A549 (cell line): ENCODE results near the gene RPS14. TPM values are rescaled to one million over a fixed set of nuclear protein-coding genes. Genes with fewer than 3 reads are reported as not detected.
"Not testable (repeated sequence)": the region's sequence is repeated elsewhere in the genome, so short reads cannot be mapped to it uniquely, and the experiment has no call there.

Experiments
- ATAC-seq, 2 experiments: fragments of 200-7000 bp in 1 of 2; fragments of >200 bp in 1 of 2; cut with Nextera tagmentation in 1 of 2; cut with Tn5 transposase in 1 of 2; 3 replicates each; pipeline versions ENCODE4 v1.8.0 to v1.9.1; 2018 to 2020; ENCODE audit warnings: mild to moderate bottlenecking in 1 of 2, moderate library complexity in 1 of 2
- CTCF ChIA-PET: fragments of 300-600 bp; sonication (Branson Sonifier 250); formaldehyde crosslinking; extraction: SDS; loops from one replicate; lab custom pipeline; 2021; ENCODE audit warnings: antibody characterized with exemption, inconsistent platforms; lab: Yijun Ruan, JAX
- POLR2A ChIA-PET: fragments of 350-600 bp; formaldehyde crosslinking; extraction: SDS; loops from one replicate; lab custom pipeline; 2021; ENCODE audit warnings: antibody characterized with exemption, inconsistent platforms; lab: Yijun Ruan, JAX
- DNase-seq, 2 experiments: peaks; one replicate each; pipeline versions ENCODE4 v3.0.0 to v3.0.0-alpha.2; 2011 to 2016; ENCODE audit warnings: low read depth in 1 of 2, low spot score in 1 of 2
- FAIRE-seq: peaks from 2 replicates; lab custom pipeline; 2011; peaks lifted over from hg19 to GRCh38; lab: Jason Lieb, UNC
- H3K27ac ChIP-seq, 2 experiments: fragments of >200 bp; sonication (Bioruptor Twin); formaldehyde crosslinking; 3 replicates each; pipeline ENCODE4 v1.5.1; 2016 to 2017
- H3K4me1 ChIP-seq: fragments of >200 bp; sonication (Bioruptor Twin); formaldehyde crosslinking; 3 replicates; pipeline ENCODE4 v1.6.1; 2016
- H3K4me2 ChIP-seq: fragments of >200 bp; sonication (Bioruptor Twin); formaldehyde crosslinking; 3 replicates; pipeline ENCODE4 v1.6.1; 2016
- H3K4me3 ChIP-seq: fragments of >200 bp; sonication (Bioruptor Twin); formaldehyde crosslinking; 3 replicates; pipeline ENCODE4 v1.5.1; 2016
- H3K9me3 ChIP-seq: fragments of >200 bp; sonication (Bioruptor Twin); formaldehyde crosslinking; 3 replicates; pipeline ENCODE4 v1.6.1; 2016
- CHD2 ChIP-seq: fragments of 150-350 bp; IDR thresholded peaks from 2 replicates; pipeline ENCODE4 v1.6.1; 2014; ENCODE audit warnings: low read length; ENCODE audit not compliant: partially characterized antibody
- FOSB ChIP-seq: fragments of 250-450 bp; sonication (Bioruptor Pico); IDR thresholded peaks from 2 replicates; pipeline ENCODE4 v1.5.0; 2020; ENCODE audit warnings: mild to moderate bottlenecking, moderate library complexity
- GATA3 ChIP-seq: IDR thresholded peaks from 2 replicates; pipeline ENCODE4 v1.6.1; 2012; ENCODE audit warnings: borderline replicate concordance
- HDAC2 ChIP-seq: fragments of 200-600 bp; sonication (generic); IDR thresholded peaks from 2 replicates; pipeline ENCODE4 v1.6.1; 2016
- JUNB ChIP-seq: fragments of >200 bp; sonication (Bioruptor Twin); formaldehyde crosslinking; IDR thresholded peaks from 2 replicates; pipeline ENCODE4 v1.6.1; 2016
- KDM1A ChIP-seq: fragments of 200-600 bp; sonication (generic); IDR thresholded peaks from 2 replicates; pipeline ENCODE4 v1.6.1; 2016; ENCODE audit warnings: low read depth, mild to moderate bottlenecking
- KDM5A ChIP-seq: fragments of 200-600 bp; sonication (generic); IDR thresholded peaks from 2 replicates; pipeline ENCODE4 v1.6.1; 2016; ENCODE audit warnings: antibody characterized with exemption, mild to moderate bottlenecking
- MAFK ChIP-seq: fragments of 450-650 bp; IDR thresholded peaks from 2 replicates; pipeline ENCODE4 v1.6.1; 2014; ENCODE audit not compliant: partially characterized antibody
- NPAS2 ChIP-seq: fragments of 250-450 bp; sonication (Bioruptor Pico); IDR thresholded peaks from 2 replicates; pipeline ENCODE4 v1.8.0; 2022; ENCODE audit warnings: mild to moderate bottlenecking, moderate library complexity, borderline replicate concordance
- POLR2A ChIP-seq: IDR thresholded peaks from 2 replicates; pipeline ENCODE4 v1.6.1; 2012; ENCODE audit warnings: mild to moderate bottlenecking, low read length
- POLR2AphosphoS2 ChIP-seq: conservative IDR thresholded peaks from 2 replicates; pipeline ENCODE4 v1.6.1; 2012; ENCODE audit warnings: low read length, improper control_type of control experiment, inconsistent platforms
- RNF2 ChIP-seq: fragments of 200-600 bp; sonication (generic); IDR thresholded peaks from 2 replicates; pipeline ENCODE4 v1.6.1; 2016; ENCODE audit warnings: low read depth, mild to moderate bottlenecking, antibody characterized with exemption, moderate library complexity, borderline replicate concordance
- WGBS: methylation state at CpG from one replicate; pipeline ENCODE4 v1.1.6; 2017; ENCODE audit errors: missing lambda C conversion rate; 5-methylcytosine and 5-hydroxymethylcytosine counted together
- polyA plus RNA-seq, 4 experiments: library from polyadenylated mRNA; depleted of rRNA in 3 of 4; stranded (reverse); fragments of >200 nt; fragmentation: RNase III in 1 of 4; extraction: RNeasy Plus Mini Kit Qiagen cat#74134 plus additional on column Dnase treatment in 1 of 4; gene quantifications; 2 replicates in 3 of 4; 3 replicates in 1 of 4; pipeline ENCODE4 v1.2.3, GENCODE V29; 2011 to 2017
- TF ChIP-seq, protein P1 (sequence below): fragments of 150-350 bp; IDR thresholded peaks from 2 replicates; pipeline ENCODE4 v1.6.1; 2014; ENCODE audit warnings: low read depth, mild to moderate bottlenecking, low read length
- TF ChIP-seq, protein P2 (sequence below): fragments of >200 bp; sonication (Bioruptor Twin); formaldehyde crosslinking; IDR thresholded peaks from 3 replicates; pipeline ENCODE4 v1.6.1; 2016
- TF ChIP-seq, protein P3 (sequence below): fragments of >200 bp; sonication (Bioruptor Twin); formaldehyde crosslinking; IDR thresholded peaks from 3 replicates; pipeline ENCODE4 v1.5.1; 2016
- TF ChIP-seq, protein P4 (sequence below): fragments of >200 bp; sonication (Bioruptor Twin); formaldehyde crosslinking; IDR thresholded peaks from 2 replicates; pipeline ENCODE4 v1.6.1; 2016

The RPS14 gene
- polyA plus RNA-seq, 2 of the 4 experiments (the other 2 are of a cell fraction): 3,794 to 3,799 TPM

DNA sequence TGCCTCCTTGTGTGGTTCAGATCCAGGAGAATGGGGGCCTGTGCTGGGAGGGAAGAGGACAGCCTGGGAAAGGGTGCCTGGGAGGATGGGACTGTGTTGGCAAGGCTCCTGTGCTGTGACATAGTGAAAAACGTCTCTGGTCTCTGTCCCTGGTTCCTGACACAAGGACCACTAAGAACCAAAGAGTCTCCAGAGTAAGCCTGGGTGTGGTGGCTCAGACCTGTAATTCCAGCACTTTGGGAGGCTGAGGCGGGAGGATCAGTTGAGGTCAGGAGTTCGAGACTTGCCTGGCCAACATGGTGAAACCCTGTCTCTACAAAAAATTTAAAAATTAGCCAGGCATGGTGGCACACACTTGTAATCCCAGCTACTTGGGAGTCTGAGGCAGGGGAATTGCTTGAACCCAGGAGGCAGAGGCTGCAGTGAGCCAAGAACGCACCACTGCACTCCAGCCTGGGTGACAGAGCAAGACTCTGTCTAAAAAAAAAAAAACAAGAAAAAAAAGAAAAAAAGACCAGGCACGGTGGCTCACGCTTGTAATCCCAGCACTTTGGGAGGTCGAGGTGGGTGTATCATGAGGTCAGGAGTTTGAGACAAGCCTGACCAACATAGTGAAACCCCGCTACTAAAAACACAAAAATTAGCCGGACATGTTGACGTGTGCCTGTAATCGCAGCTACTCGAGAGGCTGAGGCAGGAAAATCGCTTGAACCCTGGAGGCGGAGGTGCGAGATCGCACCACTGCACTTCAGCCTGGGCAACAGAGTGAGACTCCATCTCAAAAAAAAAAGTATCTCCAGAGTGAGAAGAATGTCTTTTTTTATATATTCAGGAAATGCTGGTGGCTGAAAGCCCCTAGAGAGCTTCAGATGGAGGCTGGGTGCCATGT lies 35.4 kb downstream of the RPS14 start:
- not testable (repeated sequence) for DNase-seq, H3K4me3 ChIP-seq, H3K4me1 ChIP-seq, H3K9me3 ChIP-seq, H3K4me2 ChIP-seq, H3K27ac ChIP-seq, FAIRE-seq, ATAC-seq
- POLR2A ChIA-PET: interaction anchor here (1.0 kb wide), 1 partner anchor 36 kb away, joined by 3 read pairs; no protein-coding TSS in a partner anchor
- 75% methylated on average over 16 of the region's 16 CpGs for WGBS
- CTCF ChIA-PET: interaction anchor here (0.9 to 3.4 kb wide), 3 partner anchors 16 to 196 kb away, joined by 3 to 11 read pairs (median 6); no protein-coding TSS in a partner anchor

DNA sequence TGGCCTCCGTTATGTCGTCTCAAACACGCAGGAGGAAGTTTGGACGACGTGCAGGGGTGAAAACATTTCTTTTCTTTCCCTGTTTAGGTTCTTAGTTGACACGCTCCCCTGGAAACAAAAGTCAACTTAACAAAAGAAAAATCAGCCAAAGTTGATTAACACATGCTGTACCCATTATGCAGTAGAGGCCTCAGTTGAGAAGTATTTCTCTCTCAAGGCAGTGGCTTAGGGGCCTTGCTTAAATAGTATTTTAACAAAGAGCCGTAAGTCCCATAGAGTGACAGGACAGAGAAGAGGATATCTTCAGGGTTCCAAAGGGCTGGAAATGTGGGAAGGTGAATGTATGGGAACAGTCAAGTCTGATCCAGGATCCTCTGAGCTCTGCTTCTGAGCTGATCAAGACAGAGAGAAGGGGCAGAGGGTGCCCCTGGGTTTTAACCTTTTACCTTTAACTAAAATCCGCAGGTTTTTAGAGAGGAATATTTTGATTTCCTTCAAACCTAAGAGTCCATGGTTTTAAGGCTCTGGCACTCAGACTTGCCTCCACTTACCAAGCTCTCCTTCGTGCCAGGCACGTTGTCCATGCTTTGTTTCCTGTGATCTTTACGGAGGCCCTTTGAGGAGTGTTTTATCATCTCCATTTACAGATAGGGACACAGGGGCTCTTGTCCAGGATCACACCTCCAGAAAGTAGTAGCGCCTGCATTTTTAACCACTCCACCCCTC lies 36.2 kb downstream of the RPS14 start:
- peaks cover 4% of the 10 kb centered on the region for H3K4me1 ChIP-seq
- H3K27ac ChIP-seq: no peak overlapping the region
- DNase-seq (no peak), FAIRE-seq (no peak), ATAC-seq (no peak)
- no peak overlapping the region for H3K4me2 ChIP-seq
- POLR2A ChIA-PET: no interaction called here
- H3K9me3 ChIP-seq: no peaks in the 10 kb centered on the region
- H3K4me3 ChIP-seq: no peak overlapping the region
- TF ChIP-seq KDM1A: no peak
- TF ChIP-seq, protein P1, sequence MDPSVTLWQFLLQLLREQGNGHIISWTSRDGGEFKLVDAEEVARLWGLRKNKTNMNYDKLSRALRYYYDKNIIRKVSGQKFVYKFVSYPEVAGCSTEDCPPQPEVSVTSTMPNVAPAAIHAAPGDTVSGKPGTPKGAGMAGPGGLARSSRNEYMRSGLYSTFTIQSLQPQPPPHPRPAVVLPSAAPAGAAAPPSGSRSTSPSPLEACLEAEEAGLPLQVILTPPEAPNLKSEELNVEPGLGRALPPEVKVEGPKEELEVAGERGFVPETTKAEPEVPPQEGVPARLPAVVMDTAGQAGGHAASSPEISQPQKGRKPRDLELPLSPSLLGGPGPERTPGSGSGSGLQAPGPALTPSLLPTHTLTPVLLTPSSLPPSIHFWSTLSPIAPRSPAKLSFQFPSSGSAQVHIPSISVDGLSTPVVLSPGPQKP: no peak
- TF ChIP-seq, protein P2, sequence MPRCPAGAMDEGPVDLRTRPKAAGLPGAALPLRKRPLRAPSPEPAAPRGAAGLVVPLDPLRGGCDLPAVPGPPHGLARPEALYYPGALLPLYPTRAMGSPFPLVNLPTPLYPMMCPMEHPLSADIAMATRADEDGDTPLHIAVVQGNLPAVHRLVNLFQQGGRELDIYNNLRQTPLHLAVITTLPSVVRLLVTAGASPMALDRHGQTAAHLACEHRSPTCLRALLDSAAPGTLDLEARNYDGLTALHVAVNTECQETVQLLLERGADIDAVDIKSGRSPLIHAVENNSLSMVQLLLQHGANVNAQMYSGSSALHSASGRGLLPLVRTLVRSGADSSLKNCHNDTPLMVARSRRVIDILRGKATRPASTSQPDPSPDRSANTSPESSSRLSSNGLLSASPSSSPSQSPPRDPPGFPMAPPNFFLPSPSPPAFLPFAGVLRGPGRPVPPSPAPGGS: no peak
- TF ChIP-seq HDAC2: no peak
- TF ChIP-seq KDM5A: no peak
- TF ChIP-seq, protein P3, sequence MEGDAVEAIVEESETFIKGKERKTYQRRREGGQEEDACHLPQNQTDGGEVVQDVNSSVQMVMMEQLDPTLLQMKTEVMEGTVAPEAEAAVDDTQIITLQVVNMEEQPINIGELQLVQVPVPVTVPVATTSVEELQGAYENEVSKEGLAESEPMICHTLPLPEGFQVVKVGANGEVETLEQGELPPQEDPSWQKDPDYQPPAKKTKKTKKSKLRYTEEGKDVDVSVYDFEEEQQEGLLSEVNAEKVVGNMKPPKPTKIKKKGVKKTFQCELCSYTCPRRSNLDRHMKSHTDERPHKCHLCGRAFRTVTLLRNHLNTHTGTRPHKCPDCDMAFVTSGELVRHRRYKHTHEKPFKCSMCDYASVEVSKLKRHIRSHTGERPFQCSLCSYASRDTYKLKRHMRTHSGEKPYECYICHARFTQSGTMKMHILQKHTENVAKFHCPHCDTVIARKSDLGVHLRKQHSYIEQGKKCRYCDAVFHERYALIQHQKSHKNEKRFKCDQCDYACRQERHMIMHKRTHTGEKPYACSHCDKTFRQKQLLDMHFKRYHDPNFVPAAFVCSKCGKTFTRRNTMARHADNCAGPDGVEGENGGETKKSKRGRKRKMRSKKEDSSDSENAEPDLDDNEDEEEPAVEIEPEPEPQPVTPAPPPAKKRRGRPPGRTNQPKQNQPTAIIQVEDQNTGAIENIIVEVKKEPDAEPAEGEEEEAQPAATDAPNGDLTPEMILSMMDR: no peak
- TF ChIP-seq RNF2: no peak
- TF ChIP-seq GATA3: no peak
- no peak for TF ChIP-seq CHD2
- TF ChIP-seq NPAS2 (CRISPR knock-in tag): no peak
- TF ChIP-seq FOSB: no peak
- no peak for TF ChIP-seq POLR2AphosphoS2
- TF ChIP-seq, protein P4, sequence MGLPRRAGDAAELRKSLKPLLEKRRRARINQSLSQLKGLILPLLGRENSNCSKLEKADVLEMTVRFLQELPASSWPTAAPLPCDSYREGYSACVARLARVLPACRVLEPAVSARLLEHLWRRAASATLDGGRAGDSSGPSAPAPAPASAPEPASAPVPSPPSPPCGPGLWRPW: no peak
- no peak for TF ChIP-seq POLR2A
- TF ChIP-seq JUNB: no peak
- no peak for TF ChIP-seq MAFK
- CTCF ChIA-PET: interaction anchor here (0.5 to 3.4 kb wide), 3 partner anchors 15 to 451 kb away, joined by 3 to 11 read pairs (median 6); no protein-coding TSS in a partner anchor
- WGBS: 86% methylated on average over 12 of the region's 12 CpGs
